ENCODE data around the gene KCNAB1.

- TF ChIP-seq, protein P1, sequence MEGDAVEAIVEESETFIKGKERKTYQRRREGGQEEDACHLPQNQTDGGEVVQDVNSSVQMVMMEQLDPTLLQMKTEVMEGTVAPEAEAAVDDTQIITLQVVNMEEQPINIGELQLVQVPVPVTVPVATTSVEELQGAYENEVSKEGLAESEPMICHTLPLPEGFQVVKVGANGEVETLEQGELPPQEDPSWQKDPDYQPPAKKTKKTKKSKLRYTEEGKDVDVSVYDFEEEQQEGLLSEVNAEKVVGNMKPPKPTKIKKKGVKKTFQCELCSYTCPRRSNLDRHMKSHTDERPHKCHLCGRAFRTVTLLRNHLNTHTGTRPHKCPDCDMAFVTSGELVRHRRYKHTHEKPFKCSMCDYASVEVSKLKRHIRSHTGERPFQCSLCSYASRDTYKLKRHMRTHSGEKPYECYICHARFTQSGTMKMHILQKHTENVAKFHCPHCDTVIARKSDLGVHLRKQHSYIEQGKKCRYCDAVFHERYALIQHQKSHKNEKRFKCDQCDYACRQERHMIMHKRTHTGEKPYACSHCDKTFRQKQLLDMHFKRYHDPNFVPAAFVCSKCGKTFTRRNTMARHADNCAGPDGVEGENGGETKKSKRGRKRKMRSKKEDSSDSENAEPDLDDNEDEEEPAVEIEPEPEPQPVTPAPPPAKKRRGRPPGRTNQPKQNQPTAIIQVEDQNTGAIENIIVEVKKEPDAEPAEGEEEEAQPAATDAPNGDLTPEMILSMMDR (IDR thresholded peaks at IDR 0.05; ENCODE audit: insufficient read depth, low read length, poor library complexity, severe bottlenecking) = no peak
- TF ChIP-seq EZH2phosphoT487 (conservative IDR thresholded peaks at IDR 0.05; ENCODE audit: low read length) = no peak
Measured at GRCh38 chr3:156536524-156537316, 416.3 kb downstream of the KCNAB1 start.
